Airway epithelial cell (primary cell): Measurements from ENCODE around the gene SPA17. TPM values are rescaled to one million over a fixed set of nuclear protein-coding genes. Genes with fewer than 3 reads are reported as not detected.

Experiments used
- total RNA-seq: library from RNA; depleted of rRNA; stranded (reverse); fragments of >200 nt; gene quantifications from 2 replicates; pipeline ENCODE4 v1.2.3, GENCODE V29; 2015

The SPA17 gene
- 16.2 and 19.5 TPM in 2 replicates for total RNA-seq

GRCh38 chr11:124673333-124674167, at the start of gene SPA17, which contains the start of gene SIAE:
Gene SPA17, plus strand, starts transcription at chr11:124673904. Its CDS starts 1,361 bp downstream, at chr11:124675265.
Gene SIAE, minus strand, starts transcription at chr11:124673739. Its CDS starts 31 bp downstream, at chr11:124673708.

GRCh38 chr11:124739479-124740276, 66.0 kb downstream of the SPA17 start, which contains the start of gene NRGN:
Gene NRGN, plus strand, starts transcription at chr11:124739942. Its CDS starts 143 bp downstream, at chr11:124740085.

Other genes with a start within 250 kb of the SPA17 start
- not detected in 2 replicates for gene OR8B4, start 249.0 kb upstream of the SPA17 start, total RNA-seq
- gene OR8B8, start 228.2 kb upstream of the SPA17 start, total RNA-seq = not detected in 2 replicates
- not detected in 2 replicates for gene OR8B12, start 130.2 kb upstream of the SPA17 start, total RNA-seq
- not detected in 2 replicates for gene OR8A1, start 103.9 kb upstream of the SPA17 start, total RNA-seq
- not detected in 2 replicates for gene PANX3, start 62.5 kb upstream of the SPA17 start, total RNA-seq
- 17.5 and 20.5 TPM in 2 replicates for gene TBRG1, start 51.0 kb upstream of the SPA17 start, total RNA-seq
- gene SIAE, start 165 bp upstream of the SPA17 start, total RNA-seq = 8.6 and 15.2 TPM in 2 replicates
- 0.28 and 1.7 TPM in 2 replicates for gene NRGN, start 66.0 kb downstream of the SPA17 start, total RNA-seq
- gene VSIG2, start 78.4 kb downstream of the SPA17 start, total RNA-seq = 0.63 and 2.2 TPM in 2 replicates
- gene ESAM, start 88.4 kb downstream of the SPA17 start, total RNA-seq = not detected in 2 replicates
- 3.6 and 5.0 TPM in 2 replicates for gene MSANTD2, start 126.5 kb downstream of the SPA17 start, total RNA-seq
- 14.2 and 21.7 TPM in 2 replicates for gene ROBO3, start 191.5 kb downstream of the SPA17 start, total RNA-seq
- gene ROBO4, start 224.0 kb downstream of the SPA17 start, total RNA-seq = 0.35 TPM in 1 of 2 replicates, not detected in the other
- gene HEPN1, start 245.3 kb downstream of the SPA17 start, total RNA-seq = not detected in 2 replicates